ENCODE results near the gene CPSF4L. TPM values are rescaled to one million over a fixed set of nuclear protein-coding genes. Genes with fewer than 3 reads are reported as not detected.

The CPSF4L gene
- total and polyA plus RNA-seq, 4 donors, result 0.81 TPM; not detected in 3

- ATAC-seq (ENCODE audit: low FRiP score), result no peak
- no peak overlapping the region for H3K4me3 ChIP-seq (ENCODE audit: low read length in 2 of 2)
- WGBS, 2 donors, result 59 to 63% methylated on average over 8 of the region's 8 CpGs
- no peaks in the 10 kb centered on the region for H3K27me3 ChIP-seq (ENCODE audit: control insufficient read depth in 1 of 2, insufficient read depth in 2 of 2, low read length in 1 of 2)
- no peaks in the 10 kb centered on the region for H3K9me3 ChIP-seq (ENCODE audit: control insufficient read depth, low read length)
- peaks cover 6 to 12% of the 10 kb centered on the region in 2 donors for H3K36me3 ChIP-seq (ENCODE audit: control insufficient read depth in 1 of 2, insufficient read depth in 2 of 2, low read length in 1 of 2)
- intact Hi-C loops (cut with DNase I), result no loop called here
- no peaks in the 10 kb centered on the region for H3K4me1 ChIP-seq (ENCODE audit: control insufficient read depth in 1 of 2, insufficient read depth in 2 of 2, low read length in 2 of 2)
- no peak for DNase-seq
- H3K27ac ChIP-seq (ENCODE audit: low read depth in 1 of 2, low read length in 2 of 2), result no peak overlapping the region
Measured at GRCh38 chr17:73210002-73210678, 51.5 kb downstream of the CPSF4L start.

GRCh38 chr17:73209436-73209835 lies 52.2 kb downstream of the CPSF4L start:
- no peaks in the 10 kb centered on the region for H3K9me3 ChIP-seq (ENCODE audit: control insufficient read depth, low read length)
- 91% methylated on average over 13 of the region's 13 CpGs for WGBS, 2 donors
- intact Hi-C loops (cut with DNase I), result no loop called here
- H3K4me3 ChIP-seq (ENCODE audit: low read length in 2 of 2), result no peak overlapping the region
- peaks cover 6 to 7% of the 10 kb centered on the region in 2 donors for H3K36me3 ChIP-seq (ENCODE audit: control insufficient read depth in 1 of 2, insufficient read depth in 2 of 2, low read length in 1 of 2)
- no peak for DNase-seq
- no peak for ATAC-seq (ENCODE audit: low FRiP score)
- no peaks in the 10 kb centered on the region for H3K4me1 ChIP-seq (ENCODE audit: control insufficient read depth in 1 of 2, insufficient read depth in 2 of 2, low read length in 2 of 2)
- H3K27ac ChIP-seq (ENCODE audit: low read depth in 1 of 2, low read length in 2 of 2), result no peak overlapping the region
- H3K27me3 ChIP-seq (ENCODE audit: control insufficient read depth in 1 of 2, insufficient read depth in 2 of 2, low read length in 1 of 2), result no peaks in the 10 kb centered on the region

GRCh38 chr17:73208139-73208827 lies 53.4 kb downstream of the CPSF4L start:
- 86 to 87% methylated on average over 16 of the region's 16 CpGs for WGBS, 2 donors
- ATAC-seq (ENCODE audit: low FRiP score) (no peak), DNase-seq (no peak)
- no peak overlapping the region for H3K4me3 ChIP-seq (ENCODE audit: low read length in 2 of 2)
- H3K27me3 ChIP-seq (ENCODE audit: control insufficient read depth in 1 of 2, insufficient read depth in 2 of 2, low read length in 1 of 2), result no peaks in the 10 kb centered on the region
- H3K9me3 ChIP-seq (ENCODE audit: control insufficient read depth, low read length), result no peaks in the 10 kb centered on the region
- H3K4me1 ChIP-seq (ENCODE audit: control insufficient read depth in 1 of 2, insufficient read depth in 2 of 2, low read length in 2 of 2), result no peaks in the 10 kb centered on the region
- intact Hi-C loops (cut with DNase I), result no loop called here
- H3K36me3 ChIP-seq (ENCODE audit: control insufficient read depth in 1 of 2, insufficient read depth in 2 of 2, low read length in 1 of 2), result peaks cover 6 to 7% of the 10 kb centered on the region in 2 donors
- H3K27ac ChIP-seq (ENCODE audit: low read depth in 1 of 2, low read length in 2 of 2), result no peak overlapping the region

- H3K36me3 ChIP-seq (ENCODE audit: control insufficient read depth in 1 of 2, insufficient read depth in 2 of 2, low read length in 1 of 2), result peaks cover 7% of the 10 kb centered on the region in 2 donors
- DNase-seq (no peak), ATAC-seq (ENCODE audit: low FRiP score) (no peak)
- intact Hi-C loops (cut with DNase I), result no loop called here
- H3K9me3 ChIP-seq (ENCODE audit: control insufficient read depth, low read length), result no peaks in the 10 kb centered on the region
- no peak overlapping the region for H3K27ac ChIP-seq (ENCODE audit: low read depth in 1 of 2, low read length in 2 of 2)
- no peak overlapping the region for H3K4me3 ChIP-seq (ENCODE audit: low read length in 2 of 2)
- no peaks in the 10 kb centered on the region for H3K27me3 ChIP-seq (ENCODE audit: control insufficient read depth in 1 of 2, insufficient read depth in 2 of 2, low read length in 1 of 2)
- H3K4me1 ChIP-seq (ENCODE audit: control insufficient read depth in 1 of 2, insufficient read depth in 2 of 2, low read length in 2 of 2), result no peaks in the 10 kb centered on the region
- 84 to 86% methylated on average over 10 of the region's 10 CpGs for WGBS, 2 donors
Measured at GRCh38 chr17:73205459-73205961, 56.2 kb downstream of the CPSF4L start.

GRCh38 chr17:73203788-73204479 lies 57.7 kb downstream of the CPSF4L start:
- Histone ChIP-seq H3K9me3 (ENCODE audit: control insufficient read depth, low read length) (no peaks in the 10 kb centered on the region), H3K4me1 (ENCODE audit: control insufficient read depth in 1 of 2, insufficient read depth in 2 of 2, low read length in 2 of 2) (no peaks in the 10 kb centered on the region), H3K27me3 (ENCODE audit: control insufficient read depth in 1 of 2, insufficient read depth in 2 of 2, low read length in 1 of 2) (no peaks in the 10 kb centered on the region), H3K36me3 (ENCODE audit: control insufficient read depth in 1 of 2, insufficient read depth in 2 of 2, low read length in 1 of 2) (peaks cover 12 to 13% of the 10 kb centered on the region in 2 donors), H3K27ac (ENCODE audit: low read depth in 1 of 2, low read length in 2 of 2) (no peak overlapping the region), H3K4me3 (ENCODE audit: low read length in 2 of 2) (no peak overlapping the region)
- intact Hi-C loops (cut with DNase I), result no loop called here
- no peak for DNase-seq
- ATAC-seq (ENCODE audit: low FRiP score), result no peak
- 79 to 82% methylated on average over 10 of the region's 10 CpGs for WGBS, 2 donors

GRCh38 chr17:73203135-73203787 lies 58.4 kb downstream of the CPSF4L start:
- peaks cover 10 to 16% of the 10 kb centered on the region in 2 donors for H3K36me3 ChIP-seq (ENCODE audit: control insufficient read depth in 1 of 2, insufficient read depth in 2 of 2, low read length in 1 of 2)
- DNase-seq, result no peak
- intact Hi-C loops (cut with DNase I), result no loop called here

GRCh38 chr17:73201215-73202069 lies 60.2 kb downstream of the CPSF4L start:
- H3K27me3 ChIP-seq (ENCODE audit: control insufficient read depth in 1 of 2, insufficient read depth in 2 of 2, low read length in 1 of 2), result no peaks in the 10 kb centered on the region
- WGBS, 2 donors, result 84 to 86% methylated on average over 19 of the region's 19 CpGs
- H3K4me3 ChIP-seq (ENCODE audit: low read length in 2 of 2), result no peak overlapping the region
- no peaks in the 10 kb centered on the region for H3K4me1 ChIP-seq (ENCODE audit: control insufficient read depth in 1 of 2, insufficient read depth in 2 of 2, low read length in 2 of 2)
- intact Hi-C loops (cut with DNase I), result no loop called here
- peaks cover 15 to 18% of the 10 kb centered on the region in 2 donors for H3K36me3 ChIP-seq (ENCODE audit: control insufficient read depth in 1 of 2, insufficient read depth in 2 of 2, low read length in 1 of 2)
- no peaks in the 10 kb centered on the region for H3K9me3 ChIP-seq (ENCODE audit: control insufficient read depth, low read length)
- no peak for ATAC-seq (ENCODE audit: low FRiP score)
- DNase-seq, result no peak
- H3K27ac ChIP-seq (ENCODE audit: low read depth in 1 of 2, low read length in 2 of 2), result no peak overlapping the region

More at GRCh38 chr17:73203135-73203787, 58.4 kb downstream of the CPSF4L start:
- Histone ChIP-seq H3K27ac (ENCODE audit: low read depth in 1 of 2, low read length in 2 of 2) (no peak overlapping the region), H3K9me3 (ENCODE audit: control insufficient read depth, low read length) (no peaks in the 10 kb centered on the region), H3K4me1 (ENCODE audit: control insufficient read depth in 1 of 2, insufficient read depth in 2 of 2, low read length in 2 of 2) (no peaks in the 10 kb centered on the region), H3K27me3 (ENCODE audit: control insufficient read depth in 1 of 2, insufficient read depth in 2 of 2, low read length in 1 of 2) (no peaks in the 10 kb centered on the region), H3K4me3 (ENCODE audit: low read length in 2 of 2) (no peak overlapping the region)
- WGBS, 2 donors, result 47 to 53% methylated on average over 8 of the region's 8 CpGs
- no peak for ATAC-seq (ENCODE audit: low FRiP score)

- no peak for ATAC-seq (ENCODE audit: low FRiP score)
Measured at GRCh38 chr17:73200476-73200875, 61.2 kb downstream of the CPSF4L start.

More at GRCh38 chr17:73200476-73200875, 61.2 kb downstream of the CPSF4L start:
- H3K4me1 ChIP-seq (ENCODE audit: control insufficient read depth in 1 of 2, insufficient read depth in 2 of 2, low read length in 2 of 2), result no peaks in the 10 kb centered on the region
- H3K27me3 ChIP-seq (ENCODE audit: control insufficient read depth in 1 of 2, insufficient read depth in 2 of 2, low read length in 1 of 2), result no peaks in the 10 kb centered on the region
- H3K27ac ChIP-seq (ENCODE audit: low read depth in 1 of 2, low read length in 2 of 2), result no peak overlapping the region
- intact Hi-C loops (cut with DNase I), result no loop called here
- peaks cover 11 to 16% of the 10 kb centered on the region in 2 donors for H3K36me3 ChIP-seq (ENCODE audit: control insufficient read depth in 1 of 2, insufficient read depth in 2 of 2, low read length in 1 of 2)
- 90% methylated on average over 10 of the region's 10 CpGs for WGBS, 2 donors
- DNase-seq, result no peak
- H3K4me3 ChIP-seq (ENCODE audit: low read length in 2 of 2), result no peak overlapping the region
- H3K9me3 ChIP-seq (ENCODE audit: control insufficient read depth, low read length), result no peaks in the 10 kb centered on the region
